GM06990 (cell line): ENCODE results near the gene EFHC1.

Experiments
- DNase-seq: peaks from one replicate; pipeline ENCODE4 v3.0.0-alpha.2; 2011; ENCODE audit not compliant: insufficient read length; ENCODE audit errors: extremely low read depth
- H3K27me3 ChIP-seq: replicated peaks from 2 replicates; pipeline ENCODE4 v1.6.0; 2011; ENCODE audit warnings: low read length; ENCODE audit not compliant: control insufficient read depth, insufficient read depth
- H3K36me3 ChIP-seq: 2 replicates; pipeline ENCODE4 v1.5.1; 2011; ENCODE audit warnings: low read length; ENCODE audit not compliant: control insufficient read depth, insufficient read depth
- H3K4me3 ChIP-seq: replicated peaks from 2 replicates; pipeline ENCODE4 v1.5.1; 2011; ENCODE audit warnings: low read depth, mild to moderate bottlenecking, control low read depth, low read length
- TF ChIP-seq, protein P1 (sequence below): IDR thresholded peaks from 2 replicates; pipeline ENCODE4 v1.5.1; 2011; ENCODE audit warnings: low read length, control low read depth, mild to moderate bottlenecking, inconsistent platforms; ENCODE audit not compliant: insufficient read depth, poor library complexity, severe bottlenecking

The EFHC1 gene

DNA sequence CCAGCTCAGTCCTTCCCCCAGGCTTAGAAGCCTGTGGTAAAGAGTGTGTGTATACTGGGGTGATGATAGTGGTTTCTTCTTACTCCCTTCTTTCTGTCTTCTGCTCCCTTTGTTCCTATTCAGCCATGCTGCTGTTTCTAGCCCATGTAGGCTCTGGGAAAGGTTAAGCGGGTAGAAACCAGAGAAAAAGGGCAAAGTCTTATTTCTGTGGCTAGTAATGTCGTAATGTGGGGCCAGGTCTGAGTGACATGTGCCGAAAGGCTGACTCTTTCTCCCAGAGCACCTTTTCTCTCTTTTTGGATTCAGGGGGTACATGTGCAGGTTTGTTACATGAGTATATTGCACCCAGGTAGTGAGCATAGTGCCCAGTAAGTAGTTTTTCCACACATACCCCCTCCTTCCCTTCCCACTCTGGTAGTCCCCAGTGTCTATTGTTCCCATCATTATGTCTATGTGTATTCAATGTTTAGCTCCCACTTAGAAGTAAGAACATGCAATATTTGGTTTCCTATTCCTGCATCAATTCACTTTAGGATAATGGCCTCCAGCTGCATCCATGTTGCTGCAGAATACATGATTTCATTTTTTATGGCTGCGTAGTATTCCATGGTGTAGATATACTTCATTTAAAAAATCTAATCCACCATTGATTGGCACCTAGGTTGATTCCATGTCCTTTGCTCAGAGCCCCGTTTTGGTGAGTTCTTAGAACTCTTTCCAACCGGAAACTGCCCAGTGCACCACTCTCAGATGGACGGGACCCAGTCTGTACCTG, 74.3 kb downstream of the EFHC1 start:
- DNase-seq = no peak
- no peaks in the 10 kb centered on the region for H3K36me3 ChIP-seq
- no peaks in the 10 kb centered on the region for H3K27me3 ChIP-seq
- H3K4me3 ChIP-seq = no peak overlapping the region
- TF ChIP-seq, protein P1, sequence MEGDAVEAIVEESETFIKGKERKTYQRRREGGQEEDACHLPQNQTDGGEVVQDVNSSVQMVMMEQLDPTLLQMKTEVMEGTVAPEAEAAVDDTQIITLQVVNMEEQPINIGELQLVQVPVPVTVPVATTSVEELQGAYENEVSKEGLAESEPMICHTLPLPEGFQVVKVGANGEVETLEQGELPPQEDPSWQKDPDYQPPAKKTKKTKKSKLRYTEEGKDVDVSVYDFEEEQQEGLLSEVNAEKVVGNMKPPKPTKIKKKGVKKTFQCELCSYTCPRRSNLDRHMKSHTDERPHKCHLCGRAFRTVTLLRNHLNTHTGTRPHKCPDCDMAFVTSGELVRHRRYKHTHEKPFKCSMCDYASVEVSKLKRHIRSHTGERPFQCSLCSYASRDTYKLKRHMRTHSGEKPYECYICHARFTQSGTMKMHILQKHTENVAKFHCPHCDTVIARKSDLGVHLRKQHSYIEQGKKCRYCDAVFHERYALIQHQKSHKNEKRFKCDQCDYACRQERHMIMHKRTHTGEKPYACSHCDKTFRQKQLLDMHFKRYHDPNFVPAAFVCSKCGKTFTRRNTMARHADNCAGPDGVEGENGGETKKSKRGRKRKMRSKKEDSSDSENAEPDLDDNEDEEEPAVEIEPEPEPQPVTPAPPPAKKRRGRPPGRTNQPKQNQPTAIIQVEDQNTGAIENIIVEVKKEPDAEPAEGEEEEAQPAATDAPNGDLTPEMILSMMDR = no peak

DNA sequence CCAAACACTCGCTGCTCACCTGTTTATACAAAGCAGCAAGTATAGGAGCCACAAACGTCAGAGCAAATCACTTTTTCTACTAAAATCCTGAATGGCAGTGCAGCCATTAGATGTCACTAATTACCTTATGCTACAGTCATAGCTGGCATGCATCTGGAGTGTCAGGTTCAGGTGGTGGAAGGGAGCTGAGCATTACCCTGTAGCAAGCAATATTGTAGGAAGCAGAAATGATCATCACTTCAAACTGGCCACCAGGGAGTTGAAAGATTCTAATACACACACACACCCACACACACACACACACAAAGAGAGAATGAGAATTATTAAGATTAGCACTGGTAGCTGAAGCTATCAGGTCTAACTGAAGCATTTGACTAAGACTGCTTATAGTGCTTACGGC, 75.8 kb downstream of the EFHC1 start:
- H3K36me3 ChIP-seq = no peaks in the 10 kb centered on the region; the same call in 1 of the 2 replicates
- no peaks in the 10 kb centered on the region for H3K27me3 ChIP-seq
- H3K4me3 ChIP-seq = no peak overlapping the region
- TF ChIP-seq, protein P1 = no peak
- no peak for DNase-seq

DNA sequence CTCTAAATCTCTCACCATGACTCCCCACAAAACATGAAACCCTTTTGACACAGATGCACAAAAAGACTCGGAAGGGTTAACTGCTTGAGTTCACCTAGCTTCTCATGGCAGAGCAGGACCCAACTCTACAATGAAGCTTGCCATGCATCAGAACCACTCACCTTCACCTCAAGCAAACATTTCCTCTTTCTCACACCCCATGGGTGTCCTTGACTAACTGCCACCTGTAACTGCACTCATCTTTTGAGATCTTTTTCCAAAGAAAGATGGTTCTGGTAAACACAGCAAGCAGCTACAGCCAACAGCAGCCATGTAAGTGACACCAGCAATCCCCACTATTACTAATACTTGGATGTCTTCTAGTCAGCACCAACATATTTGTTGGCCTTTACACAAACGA, 76.5 kb downstream of the EFHC1 start:
- DNase-seq = no peak
- TF ChIP-seq, protein P1 = no peak
- no peaks in the 10 kb centered on the region; the same call in none of the 2 replicates for H3K36me3 ChIP-seq
- H3K4me3 ChIP-seq = no peak overlapping the region
- H3K27me3 ChIP-seq = no peaks in the 10 kb centered on the region

DNA sequence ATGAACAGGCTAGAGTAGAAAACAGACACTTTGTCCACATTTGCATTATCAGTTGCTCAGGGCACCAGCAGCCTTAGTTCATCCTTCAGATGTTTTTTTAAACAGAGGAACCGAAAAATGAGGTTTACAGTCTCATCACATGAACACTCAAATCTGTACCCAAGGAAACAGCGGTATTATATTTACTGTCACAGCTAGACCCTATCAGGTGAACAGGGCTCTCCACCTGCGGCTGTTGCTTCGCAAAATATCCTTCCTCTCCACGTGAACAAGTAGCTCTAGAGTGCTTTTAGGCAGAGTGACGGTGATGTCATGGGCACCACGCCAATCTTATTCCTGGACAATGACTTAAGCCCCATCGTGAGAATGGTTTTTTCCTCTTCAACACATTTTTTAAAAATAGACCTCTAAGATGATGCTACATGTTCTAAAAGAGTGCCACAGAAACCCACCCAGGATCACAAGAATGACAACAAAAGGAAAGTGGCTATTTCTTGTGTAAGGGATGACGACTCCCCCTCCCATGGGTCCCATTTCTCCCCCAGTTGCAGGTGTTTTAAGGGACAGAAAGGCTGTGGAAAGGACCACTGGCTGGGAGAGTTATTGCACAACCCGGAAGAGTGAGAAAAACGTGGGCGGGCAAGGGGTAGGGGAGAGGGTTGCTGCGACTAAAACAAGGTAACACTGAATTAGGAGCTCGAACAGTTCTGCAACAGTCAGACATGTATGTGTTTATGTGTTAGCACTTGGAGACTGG, 77.7 kb downstream of the EFHC1 start:
- H3K36me3 ChIP-seq = peaks cover 1% of the 10 kb centered on the region
- peak; percentile 80 for DNase-seq
- peak overlapping the region; percentile 35 for H3K4me3 ChIP-seq
- TF ChIP-seq, protein P1 = no peak
- H3K27me3 ChIP-seq = no peaks in the 10 kb centered on the region

DNA sequence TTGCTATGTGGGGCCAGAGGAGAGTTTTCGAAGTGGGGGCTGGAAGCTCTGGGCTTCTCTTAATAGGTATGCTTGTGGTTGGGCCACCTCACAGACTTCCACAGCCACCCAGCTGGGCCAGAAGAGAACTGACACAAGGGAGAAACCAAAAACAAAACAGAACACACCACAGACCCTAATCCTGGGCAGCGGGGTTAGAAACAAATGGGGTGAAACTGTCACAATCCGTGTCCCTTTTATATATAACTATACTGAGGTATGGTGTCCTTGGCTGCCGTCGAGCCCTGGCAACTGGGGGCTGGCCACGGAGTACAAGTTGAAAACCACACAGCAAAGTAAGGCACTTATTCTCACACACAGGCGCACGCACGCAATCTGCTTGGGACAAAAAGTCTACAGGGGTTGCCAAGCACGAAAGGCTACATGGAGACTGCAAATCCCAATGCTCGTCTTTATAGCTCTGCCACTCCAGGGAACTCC, 78.4 kb downstream of the EFHC1 start:
- DNase-seq = peak; percentile 74
- Histone ChIP-seq H3K4me3 (0 out of 2 replicates have a peak overlapping the region, but pooled peaks have one; percentile 1), H3K36me3 (peaks cover 4% of the 10 kb centered on the region), H3K27me3 (no peaks in the 10 kb centered on the region)
- TF ChIP-seq, protein P1 = no peak
